Liver (tissue), 9 donors: ENCODE results near the gene TTYH2. TPM values are rescaled to one million over a fixed set of nuclear protein-coding genes. Genes with fewer than 3 reads are reported as not detected.
"Not testable (repeated sequence)": the region's sequence is repeated elsewhere in the genome, so short reads cannot be mapped to it uniquely, and the experiment has no call there.

Source experiments
- DNase-seq: peaks from one replicate; pipeline ENCODE4 v3.0.0-alpha.2; 2017; ENCODE audit warnings: low spot score
- H3K27ac ChIP-seq, 2 donors: one replicate each; pipeline ENCODE4 v1.7.0; 2013; ENCODE audit warnings: inconsistent platforms in 2 of 2, low read length in 2 of 2, control low read depth in 1 of 2, low read depth in 1 of 2, mild to moderate bottlenecking in 1 of 2
- H3K27me3 ChIP-seq, 4 donors: one replicate each; pipeline versions ENCODE4 v1.6.1 to v1.7.0; 2013; ENCODE audit warnings: low read length in 3 of 4, inconsistent platforms in 1 of 4, mild to moderate bottlenecking in 1 of 4, moderate library complexity in 1 of 4; ENCODE audit not compliant: control insufficient read depth in 4 of 4, insufficient read depth in 4 of 4
- H3K36me3 ChIP-seq, 4 donors: one replicate each; pipeline versions ENCODE4 v1.6.1 to v1.7.0; 2013; ENCODE audit warnings: low read length in 3 of 4, mild to moderate bottlenecking in 3 of 4, low read depth in 1 of 4, moderate library complexity in 1 of 4; ENCODE audit not compliant: control insufficient read depth in 4 of 4, insufficient read depth in 3 of 4
- H3K4me1 ChIP-seq, 4 donors: one replicate each; pipeline versions ENCODE4 v1.6.1 to v1.7.0; 2013; ENCODE audit warnings: low read length in 3 of 4, mild to moderate bottlenecking in 3 of 4, moderate library complexity in 1 of 4; ENCODE audit not compliant: control insufficient read depth in 4 of 4, insufficient read depth in 4 of 4
- H3K4me3 ChIP-seq, 3 donors: one replicate each; pipeline versions ENCODE4 v1.6.1 to v1.7.0; 2013; ENCODE audit warnings: low read length in 3 of 3, control low read depth in 1 of 3, low read depth in 1 of 3, mild to moderate bottlenecking in 1 of 3
- H3K9ac ChIP-seq, 2 donors: one replicate each; pipeline ENCODE4 v1.7.0; 2013; ENCODE audit warnings: low read length in 2 of 2, mild to moderate bottlenecking in 2 of 2, moderate library complexity in 2 of 2, control low read depth in 1 of 2, low read depth in 1 of 2
- H3K9me3 ChIP-seq, 4 donors: one replicate each; pipeline versions ENCODE4 v1.6.1 to v1.7.0; 2013; ENCODE audit warnings: low read length in 3 of 4; ENCODE audit not compliant: control insufficient read depth in 4 of 4
- FOXA1 ChIP-seq: IDR thresholded peaks from 2 replicates; pipeline ENCODE4 v1.6.1; 2016; ENCODE audit warnings: antibody characterized with exemption
- FOXA2 ChIP-seq: IDR thresholded peaks from 2 replicates; pipeline ENCODE4 v1.6.1; 2016; ENCODE audit warnings: antibody characterized with exemption
- GABPA ChIP-seq, 2 donors: IDR thresholded peaks in 1 of 2; conservative IDR thresholded peaks in 1 of 2; 2 replicates each; pipeline ENCODE4 v1.6.1; 2016; ENCODE audit warnings: antibody characterized with exemption in 2 of 2, mild to moderate bottlenecking in 1 of 2, moderate library complexity in 1 of 2
- HNF4A ChIP-seq, 2 donors: conservative IDR thresholded peaks; 2 replicates each; pipeline ENCODE4 v1.6.1; 2016; ENCODE audit warnings: antibody characterized with exemption in 2 of 2, mild to moderate bottlenecking in 2 of 2
- HNF4G ChIP-seq: IDR thresholded peaks from 2 replicates; pipeline ENCODE4 v1.6.1; 2016; ENCODE audit warnings: antibody characterized with exemption
- RAD21 ChIP-seq, 2 donors: IDR thresholded peaks; 2 replicates each; pipeline ENCODE4 v1.6.1; 2016; ENCODE audit warnings: antibody characterized with exemption in 2 of 2, mild to moderate bottlenecking in 2 of 2
- SP1 ChIP-seq: IDR thresholded peaks from 2 replicates; pipeline ENCODE4 v1.6.1; 2018; ENCODE audit warnings: antibody characterized with exemption, mild to moderate bottlenecking
- YY1 ChIP-seq: IDR thresholded peaks from 2 replicates; pipeline ENCODE4 v1.6.1; 2016; ENCODE audit warnings: antibody characterized with exemption, mild to moderate bottlenecking
- WGBS: extraction: QIAGEN DNeasy Blood & Tissue Kit; methylation state at CpG from one replicate; pipeline ENCODE4 v1.1.7; 2013; 5-methylcytosine and 5-hydroxymethylcytosine counted together
- polyA plus RNA-seq, 2 donors: library from polyadenylated mRNA; stranded (reverse) in 1 of 2; unstranded in 1 of 2; fragments of 200-250 nt in 1 of 2; fragments of >200 nt in 1 of 2; fragmentation: Nextera tagmentation in 1 of 2; extraction: Ambion mirVana in 1 of 2; gene quantifications; one replicate each; pipeline versions ENCODE4 v1.2.1 to v1.2.3, GENCODE V29; 2013 to 2015
- total RNA-seq, 2 donors: library from RNA; depleted of rRNA; stranded (reverse); fragments of >200 nt; gene quantifications; one replicate each; pipeline ENCODE4 v1.2.3, GENCODE V29; 2014
- TF ChIP-seq, protein P1 (sequence below): IDR thresholded peaks from 2 replicates; pipeline ENCODE4 v1.6.1; 2016; ENCODE audit warnings: antibody characterized with exemption
- TF ChIP-seq, protein P2 (sequence below): IDR thresholded peaks from 2 replicates; pipeline ENCODE4 v1.6.1; 2016; ENCODE audit warnings: antibody characterized with exemption
- TF ChIP-seq, protein P3 (sequence below): IDR thresholded peaks from 2 replicates; pipeline ENCODE4 v1.6.1; 2016; ENCODE audit warnings: antibody characterized with exemption
- donor health status: healthy.
- donor health status: healthy.
- donor health status: healthy.
- donor health status: healthy.
- donor health status: healthy.

TTYH2 gene
- total and polyA plus RNA-seq, 4 donors, result 0.40 to 2.4 (median 0.99) TPM

DNA sequence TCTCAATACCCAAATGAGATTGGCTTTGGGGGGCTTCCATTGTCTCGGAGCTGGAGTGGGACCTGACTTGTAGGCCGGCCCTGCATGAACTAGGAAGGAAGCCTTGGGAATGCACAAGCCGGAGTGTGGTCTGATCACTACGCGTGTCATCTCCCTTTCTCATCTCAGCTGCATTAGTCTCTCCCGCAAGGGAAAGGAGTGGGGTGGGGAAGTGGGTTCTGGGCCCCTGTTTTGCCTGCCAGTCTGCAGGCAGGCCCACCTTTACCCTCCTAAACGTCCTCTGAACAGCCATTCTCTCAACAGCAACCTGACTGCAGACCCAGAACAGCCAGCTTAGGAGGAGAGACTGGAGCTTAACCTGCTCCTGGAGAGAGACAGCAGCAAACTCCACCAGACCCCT, 49.2 kb downstream of the TTYH2 start:
- Histone ChIP-seq H3K4me1 (no peaks in the 10 kb centered on the region), H3K9ac (no peak overlapping the region), H3K4me3 (no peak overlapping the region), H3K27ac (no peak overlapping the region), H3K36me3 (no peaks in the 10 kb centered on the region), H3K9me3 (no peaks in the 10 kb centered on the region), H3K27me3 (no peaks in the 10 kb centered on the region)
- no peak for DNase-seq
- WGBS, result 92% methylated on average over 7 of the region's 7 CpGs
- TF ChIP-seq FOXA2, result no peak
- no peak for TF ChIP-seq HNF4A (conservative IDR thresholded peaks at IDR 0.05)

DNA sequence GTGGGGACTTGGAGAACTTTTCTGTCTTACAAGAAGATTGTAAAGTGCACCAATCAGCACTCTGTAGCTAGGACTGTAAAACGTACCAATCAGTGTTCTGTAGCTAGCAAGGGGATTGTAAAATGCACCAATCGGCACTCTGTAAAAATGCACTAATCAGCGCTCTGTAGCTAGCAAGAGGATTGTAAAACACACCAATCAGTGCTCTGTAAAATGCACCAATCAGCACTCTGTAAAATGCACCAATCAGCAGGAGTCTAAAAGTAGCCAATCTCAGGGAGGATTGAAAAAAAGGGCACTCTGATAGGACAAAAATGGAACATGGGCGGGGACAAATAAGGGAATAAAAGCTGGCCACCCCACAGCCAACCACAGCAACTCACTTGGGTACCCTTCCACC, 53.7 kb downstream of the TTYH2 start:
- not testable (repeated sequence) for H3K27me3 ChIP-seq, H3K36me3 ChIP-seq, H3K9ac ChIP-seq, H3K27ac ChIP-seq, H3K4me1 ChIP-seq, H3K4me3 ChIP-seq, DNase-seq, H3K9me3 ChIP-seq
- 83% methylated on average over 4 of the region's 4 CpGs for WGBS

DNA sequence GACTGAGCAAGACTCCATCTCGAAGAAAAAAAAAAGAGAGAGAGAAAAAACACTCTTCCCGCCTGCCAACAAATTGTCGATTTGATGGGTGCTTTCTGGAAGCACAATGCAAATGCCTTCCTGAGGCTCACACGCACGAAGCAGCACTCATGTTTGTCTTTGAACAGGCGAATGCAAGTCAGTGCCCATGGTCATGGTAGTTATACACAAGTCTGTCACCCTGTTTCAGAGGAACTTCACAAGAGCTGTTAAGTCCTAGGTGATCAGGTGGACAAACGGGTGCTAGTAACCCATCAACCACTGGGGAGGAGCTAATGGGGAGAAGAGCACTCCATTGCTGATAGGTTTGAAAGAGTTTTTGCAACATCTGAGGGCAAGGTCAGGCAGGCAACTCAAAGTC, 54.2 kb downstream of the TTYH2 start:
- TF ChIP-seq SP1 (no peak), YY1 (no peak), FOXA2 (no peak), GABPA (IDR thresholded peaks at IDR 0.05 in 1 of 2, conservative IDR thresholded peaks at IDR 0.05 in 1 of 2) (no peak), HNF4A (conservative IDR thresholded peaks at IDR 0.05) (no peak), FOXA1 (no peak), RAD21 (IDR thresholded peaks at IDR 0.05) (no peak)
- TF ChIP-seq, protein P1, sequence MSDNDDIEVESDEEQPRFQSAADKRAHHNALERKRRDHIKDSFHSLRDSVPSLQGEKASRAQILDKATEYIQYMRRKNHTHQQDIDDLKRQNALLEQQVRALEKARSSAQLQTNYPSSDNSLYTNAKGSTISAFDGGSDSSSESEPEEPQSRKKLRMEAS, result no peak
- TF ChIP-seq, protein P2, sequence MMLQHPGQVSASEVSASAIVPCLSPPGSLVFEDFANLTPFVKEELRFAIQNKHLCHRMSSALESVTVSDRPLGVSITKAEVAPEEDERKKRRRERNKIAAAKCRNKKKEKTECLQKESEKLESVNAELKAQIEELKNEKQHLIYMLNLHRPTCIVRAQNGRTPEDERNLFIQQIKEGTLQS, result no peak
- Histone ChIP-seq H3K9ac (no peak overlapping the region), H3K36me3 (no peaks in the 10 kb centered on the region), H3K9me3 (no peaks in the 10 kb centered on the region), H3K4me3 (no peak overlapping the region), H3K4me1 (no peaks in the 10 kb centered on the region), H3K27me3 (no peaks in the 10 kb centered on the region), H3K27ac (no peak overlapping the region)
- no peak for DNase-seq
- 85% methylated on average over 7 of the region's 7 CpGs for WGBS

DNA sequence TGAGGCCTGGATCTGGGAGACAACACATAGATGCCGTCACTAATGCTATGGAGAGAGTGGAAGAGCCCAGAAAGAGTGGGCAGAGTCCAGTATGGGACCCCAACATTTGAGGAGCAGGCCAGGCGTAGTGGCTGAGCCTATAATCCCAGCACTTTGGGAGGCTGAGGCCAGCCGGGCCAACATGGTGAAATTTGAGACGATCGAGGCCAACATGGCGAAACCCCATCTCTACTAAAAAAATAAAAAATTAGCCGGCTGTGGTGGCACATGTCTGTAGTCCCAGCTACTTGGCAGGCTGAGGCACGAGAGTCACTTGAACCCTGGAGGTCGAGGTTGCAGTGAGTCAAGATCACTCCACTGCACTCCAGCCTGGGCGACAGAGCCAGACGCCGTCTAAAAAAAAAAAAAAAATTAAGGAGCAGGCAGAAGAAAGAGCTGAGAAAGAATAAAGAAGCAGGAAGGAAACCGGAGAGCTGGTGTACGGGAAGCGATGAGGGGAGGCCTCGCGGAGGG, 54.7 kb downstream of the TTYH2 start:
- Histone ChIP-seq H3K9me3 (no peaks in the 10 kb centered on the region), H3K4me1 (no peaks in the 10 kb centered on the region), H3K36me3 (no peaks in the 10 kb centered on the region), H3K9ac (no peak overlapping the region), H3K27me3 (no peaks in the 10 kb centered on the region), H3K4me3 (no peak overlapping the region), H3K27ac (no peak overlapping the region)
- TF ChIP-seq GABPA (IDR thresholded peaks at IDR 0.05 in 1 of 2, conservative IDR thresholded peaks at IDR 0.05 in 1 of 2) (no peak), HNF4G (no peak), YY1 (no peak)
- TF ChIP-seq, protein P3, sequence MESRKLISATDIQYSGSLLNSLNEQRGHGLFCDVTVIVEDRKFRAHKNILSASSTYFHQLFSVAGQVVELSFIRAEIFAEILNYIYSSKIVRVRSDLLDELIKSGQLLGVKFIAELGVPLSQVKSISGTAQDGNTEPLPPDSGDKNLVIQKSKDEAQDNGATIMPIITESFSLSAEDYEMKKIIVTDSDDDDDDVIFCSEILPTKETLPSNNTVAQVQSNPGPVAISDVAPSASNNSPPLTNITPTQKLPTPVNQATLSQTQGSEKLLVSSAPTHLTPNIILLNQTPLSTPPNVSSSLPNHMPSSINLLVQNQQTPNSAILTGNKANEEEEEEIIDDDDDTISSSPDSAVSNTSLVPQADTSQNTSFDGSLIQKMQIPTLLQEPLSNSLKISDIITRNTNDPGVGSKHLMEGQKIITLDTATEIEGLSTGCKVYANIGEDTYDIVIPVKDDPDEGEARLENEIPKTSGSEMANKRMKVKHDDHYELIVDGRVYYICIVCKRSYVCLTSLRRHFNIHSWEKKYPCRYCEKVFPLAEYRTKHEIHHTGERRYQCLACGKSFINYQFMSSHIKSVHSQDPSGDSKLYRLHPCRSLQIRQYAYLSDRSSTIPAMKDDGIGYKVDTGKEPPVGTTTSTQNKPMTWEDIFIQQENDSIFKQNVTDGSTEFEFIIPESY, result no peak
- 67% methylated on average over 17 of the region's 17 CpGs for WGBS
- no peak for DNase-seq
